HCT116 (cell line): Measurements from ENCODE around the gene HTR5A. TPM values are rescaled to one million over a fixed set of nuclear protein-coding genes. Genes with fewer than 3 reads are reported as not detected.

ENCODE experiments used
- ATAC-seq: fragments of 200-7000 bp; cut with Tn5 transposase; 2 replicates; pipeline ENCODE4 v1.9.1; 2020; ENCODE audit warnings: mild to moderate bottlenecking, moderate library complexity
- BruUV-seq: library from RNA; stranded (reverse); fragments of 400-500 nt; replicated peaks from 2 replicates; lab custom pipeline; 2021; lab: Mats Ljungman, UMichigan
- CTCF ChIA-PET: fragments of 300-600 bp; sonication (Branson Sonifier 250); formaldehyde crosslinking; loops from one replicate; lab custom pipeline; 2021; ENCODE audit warnings: antibody characterized with exemption; lab: Charles Lee
- POLR2A ChIA-PET: fragments of 300-600, 350-600 bp; sonication (Branson Sonifier 250); formaldehyde crosslinking; loops from one replicate; lab custom pipeline; 2021; ENCODE audit warnings: antibody characterized with exemption; lab: Charles Lee
- RAD21 ChIA-PET, 2 experiments: fragments of 300-600 bp; sonication (Branson Sonifier 250); formaldehyde crosslinking; loops; one replicate each; lab custom pipeline; 2023; ENCODE audit warnings: low total read pairs in 2 of 2; ENCODE audit not compliant: uncharacterized antibody in 2 of 2, unreplicated experiment in 2 of 2, low non-redundant PET in 1 of 2; lab: Charles Lee
- DNase-seq: peaks from one replicate; pipeline ENCODE4 v3.0.0-alpha.2; 2010; ENCODE audit warnings: low read depth, low spot score
- H2AFZ ChIP-seq: fragments of 200-600 bp; shearing (Covaris generic), sonication (generic); 2 replicates; pipeline ENCODE4 v1.6.1; 2017; ENCODE audit warnings: low read depth, mixed run types, mixed read lengths, antibody characterized with exemption, low read length; ENCODE audit not compliant: poor library complexity, severe bottlenecking
- H3K27ac ChIP-seq: 2 replicates; pipeline ENCODE4 v1.5.1; 2012; ENCODE audit warnings: low read depth, low read length
- H3K27me3 ChIP-seq: fragments of 200-600 bp; sonication (generic); 2 replicates; pipeline ENCODE4 v1.6.1; 2016; ENCODE audit warnings: mixed run types, low read length, mixed read lengths; ENCODE audit not compliant: insufficient read depth
- H3K36me3 ChIP-seq, 2 experiments: fragments of 200-500 bp in 1 of 2; fragments of 200-600 bp in 1 of 2; sonication (Bioruptor generic) in 1 of 2; sonication (generic) in 1 of 2; 2 replicates each; pipeline versions ENCODE4 v1.5.1 to v1.6.1; 2014 to 2016; ENCODE audit warnings: low read length in 2 of 2, inconsistent platforms in 1 of 2, mixed read lengths in 1 of 2, mixed run types in 1 of 2; ENCODE audit not compliant: insufficient read depth in 2 of 2, control insufficient read depth in 1 of 2
- H3K4me1 ChIP-seq, 2 experiments: fragments of 200-600 bp in 1 of 2; sonication (generic) in 1 of 2; 2 replicates each; pipeline versions ENCODE4 v1.5.1 to v1.6.1; 2012 to 2017; ENCODE audit warnings: low read length in 2 of 2, inconsistent platforms in 1 of 2, mild to moderate bottlenecking in 1 of 2, mixed read lengths in 1 of 2, mixed run types in 1 of 2, moderate library complexity in 1 of 2; ENCODE audit not compliant: insufficient read depth in 2 of 2, control insufficient read depth in 1 of 2
- H3K4me2 ChIP-seq: fragments of 200-600 bp; sonication (generic); 2 replicates; pipeline ENCODE4 v1.6.1; 2017; ENCODE audit warnings: mixed run types, low read length, mixed read lengths
- H3K4me3 ChIP-seq, 2 experiments: fragments of 200-600 bp in 1 of 2; sonication (generic) in 1 of 2; replicated peaks in 1 of 2; 2 replicates each; pipeline ENCODE4 v1.5.1; 2011 to 2016; ENCODE audit warnings: low read length in 2 of 2, control low read depth in 1 of 2, low read depth in 1 of 2, mild to moderate bottlenecking in 1 of 2, mixed read lengths in 1 of 2, mixed run types in 1 of 2
- H3K79me2 ChIP-seq: fragments of 200-600 bp; sonication (generic); 2 replicates; pipeline ENCODE4 v1.6.1; 2017; ENCODE audit warnings: mild to moderate bottlenecking, mixed run types, low read length, moderate library complexity, mixed read lengths; ENCODE audit not compliant: insufficient read depth
- H3K9ac ChIP-seq: fragments of 200-600 bp; sonication (generic); 2 replicates; pipeline ENCODE4 v1.6.1; 2016; ENCODE audit warnings: low read length, mixed read lengths
- H3K9me2 ChIP-seq: fragments of 200-600 bp; sonication (generic), shearing (Covaris generic); 2 replicates; pipeline ENCODE4 v1.6.1; 2017; ENCODE audit warnings: mixed run types, mild to moderate bottlenecking, moderate library complexity; ENCODE audit not compliant: insufficient read depth
- H3K9me3 ChIP-seq, 2 experiments: fragments of 200-500 bp in 1 of 2; fragments of 200-600 bp in 1 of 2; sonication (Bioruptor generic) in 1 of 2; sonication (generic) in 1 of 2; 2 replicates each; pipeline ENCODE4 v1.6.1; 2014 to 2017; ENCODE audit warnings: low read length in 2 of 2, mixed read lengths in 2 of 2, inconsistent platforms in 1 of 2, low read depth in 1 of 2, mild to moderate bottlenecking in 1 of 2, mixed run types in 1 of 2, moderate library complexity in 1 of 2; ENCODE audit not compliant: control insufficient read depth in 1 of 2, insufficient read depth in 1 of 2
- H4K20me1 ChIP-seq: fragments of 200-600 bp; sonication (generic), shearing (Covaris generic); 2 replicates; pipeline ENCODE4 v1.6.1; 2017; ENCODE audit warnings: mixed run types, mild to moderate bottlenecking, moderate library complexity; ENCODE audit not compliant: insufficient read depth
- CBX3 ChIP-seq: IDR thresholded peaks from 2 replicates; pipeline ENCODE4 v1.6.1; 2012; ENCODE audit warnings: low read depth
- CEBPB ChIP-seq: IDR thresholded peaks from 2 replicates; pipeline ENCODE4 v1.6.1; 2012; ENCODE audit warnings: low read depth
- ELF1 ChIP-seq: IDR thresholded peaks from 2 replicates; pipeline ENCODE4 v1.6.1; 2012; ENCODE audit warnings: low read depth, borderline replicate concordance
- EZH2phosphoT487 ChIP-seq: fragments of 200-600 bp; IDR thresholded peaks from 2 replicates; pipeline ENCODE4 v1.6.1; 2018; ENCODE audit warnings: antibody characterized with exemption, borderline replicate concordance
- JUND ChIP-seq: IDR thresholded peaks from 2 replicates; pipeline ENCODE4 v1.6.1; 2012
- MAX ChIP-seq: IDR thresholded peaks from 2 replicates; pipeline ENCODE4 v1.6.1; 2012
- POLR2AphosphoS5 ChIP-seq: IDR thresholded peaks from 2 replicates; pipeline ENCODE4 v1.6.1; 2011; ENCODE audit warnings: mild to moderate bottlenecking, low read depth, low read length, moderate library complexity
- RAD21 ChIP-seq: IDR thresholded peaks from 2 replicates; pipeline ENCODE4 v1.6.1; 2012; ENCODE audit warnings: low read depth, mild to moderate bottlenecking
- TCF7L2 ChIP-seq: IDR thresholded peaks from 2 replicates; pipeline ENCODE4 v1.7.0; 2011; ENCODE audit warnings: borderline replicate concordance, inconsistent platforms; ENCODE audit not compliant: insufficient read depth, insufficient read length; ENCODE audit errors: extremely low read depth
- ZBTB33 ChIP-seq: IDR thresholded peaks from 2 replicates; pipeline ENCODE4 v1.6.1; 2011; ENCODE audit warnings: mild to moderate bottlenecking, low read length, moderate library complexity; ENCODE audit not compliant: insufficient replicate concordance; ENCODE audit errors: extremely low read depth
- ZFX ChIP-seq: fragments of 450-650 bp; IDR thresholded peaks from 2 replicates; pipeline ENCODE4 v1.6.1; 2017
- ZNF274 ChIP-seq: fragments of 200-500 bp; sonication (Bioruptor generic); IDR thresholded peaks from 2 replicates; pipeline ENCODE4 v1.6.1; 2014; ENCODE audit warnings: mild to moderate bottlenecking, low read depth, low read length, inconsistent platforms
- intact Hi-C: fragments of 100-400 bp; cut with micrococcal nuclease; formaldehyde crosslinking; loops from 2 replicates; pipeline ENCODE4 v1.10.0; 2022
- total RNA-seq: library from RNA; stranded (reverse); gene quantifications from one replicate; pipeline ENCODE4 v1.2.1, GENCODE V29; 2021; ENCODE audit not compliant: unreplicated experiment

HTR5A gene
- total RNA-seq, 1 experiment from 2014 or later = not detected

- Histone ChIP-seq H4K20me1 (no peaks in the 10 kb centered on the region), H3K9ac (no peak overlapping the region), H3K36me3 (no peaks in the 10 kb centered on the region)
- no peak for DNase-seq
- no peak for TF ChIP-seq MAX
- TF ChIP-seq CEBPB = no peak
- no peak for TF ChIP-seq JUND
- no peak for TF ChIP-seq RAD21
- TF ChIP-seq ZNF274 = no peak
- no peak for TF ChIP-seq TCF7L2
- no peak for TF ChIP-seq POLR2AphosphoS5
- TF ChIP-seq CBX3 = no peak
- no peak for TF ChIP-seq EZH2phosphoT487
- TF ChIP-seq ELF1 = no peak
- no peak for TF ChIP-seq ZFX
- TF ChIP-seq ZBTB33 = no peak
- TF ChIP-seq, all 23 proteins: peak for 0
- RAD21 ChIA-PET = no interaction called here
- no peak overlapping the region for H3K4me2 ChIP-seq
- POLR2A ChIA-PET = no interaction called here
- no peak overlapping the region for H2AFZ ChIP-seq
- H3K27me3 ChIP-seq = peaks cover 40% of the 10 kb centered on the region
- H3K4me3 ChIP-seq = no peak overlapping the region
- ATAC-seq = no peak
- H3K4me1 ChIP-seq = no peaks in the 10 kb centered on the region
- no peaks in the 10 kb centered on the region for H3K79me2 ChIP-seq
- H3K27ac ChIP-seq = no peak overlapping the region
- no peaks in the 10 kb centered on the region for H3K9me3 ChIP-seq
- intact Hi-C loops = no loop called here
- BruUV-seq = no TSS peak
- no peaks in the 10 kb centered on the region for H3K9me2 ChIP-seq
- CTCF ChIA-PET = no interaction called here
Measured at GRCh38 chr7:155084969-155085368, 14.8 kb downstream of the HTR5A start.
